ENCODE data around the gene MYH6.
"Not testable (repeated sequence)": the region's sequence is repeated elsewhere in the genome, so short reads cannot be mapped to it uniquely, and the experiment has no call there.

Gene MYH6

GRCh38 chr14:23396781-23397407 lies 11.2 kb downstream of the MYH6 start:
- no peak for TF ChIP-seq CTCF (conservative IDR thresholded peaks at IDR 0.05)
- H3K27ac ChIP-seq: no peak overlapping the region

GRCh38 chr14:23396126-23396525 lies 11.9 kb downstream of the MYH6 start:
- no peak for TF ChIP-seq CTCF (conservative IDR thresholded peaks at IDR 0.05)
- H3K27ac ChIP-seq: no peak overlapping the region

- H3K27ac ChIP-seq: no peak overlapping the region
- no peak for TF ChIP-seq CTCF (conservative IDR thresholded peaks at IDR 0.05)
These were observed 15.5 kb downstream of the MYH6 start for GRCh38 chr14:23392613-23393012.

GRCh38 chr14:23389871-23390270 lies 18.2 kb downstream of the MYH6 start:
- H3K27ac ChIP-seq: not testable (repeated sequence)

- H3K27ac ChIP-seq: no peak overlapping the region
- no peak for TF ChIP-seq CTCF (conservative IDR thresholded peaks at IDR 0.05)
These were observed 18.7 kb downstream of the MYH6 start for GRCh38 chr14:23389396-23389795.

- H3K27ac ChIP-seq: no peak overlapping the region
- TF ChIP-seq CTCF (conservative IDR thresholded peaks at IDR 0.05): no peak
These were observed 19.1 kb downstream of the MYH6 start for GRCh38 chr14:23388996-23389395.

- H3K27ac ChIP-seq: no peak overlapping the region
- no peak for TF ChIP-seq CTCF (conservative IDR thresholded peaks at IDR 0.05)
These were observed 19.9 kb downstream of the MYH6 start for GRCh38 chr14:23387916-23388882.

GRCh38 chr14:23386999-23387398 lies 21.1 kb downstream of the MYH6 start:
- no peak for TF ChIP-seq CTCF (conservative IDR thresholded peaks at IDR 0.05)
- no peak overlapping the region for H3K27ac ChIP-seq

GRCh38 chr14:23386266-23386657 lies 21.8 kb downstream of the MYH6 start:
- H3K27ac ChIP-seq: not testable (repeated sequence)
